ENCODE results near the gene RAB8B.

DNA sequence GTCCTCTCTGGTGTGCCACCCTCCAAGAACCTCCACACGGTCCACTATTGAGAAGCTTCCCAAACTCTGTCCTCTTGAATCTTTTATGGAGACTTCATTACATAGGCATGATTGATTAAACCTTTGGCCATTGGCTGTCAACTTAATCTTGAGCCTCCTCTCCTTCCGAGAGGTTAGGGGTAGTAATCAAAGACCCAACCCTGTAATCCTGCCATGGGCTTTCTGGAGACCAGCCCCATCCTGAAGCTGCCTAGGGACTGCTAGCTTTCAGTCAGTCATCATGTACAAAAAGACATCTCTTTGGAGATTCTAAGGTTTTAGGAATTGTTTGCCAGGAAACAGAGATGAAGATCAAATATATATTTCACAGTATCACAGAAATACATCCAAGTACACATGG, 125.0 kb downstream of the RAB8B start:
- TF ChIP-seq, protein P1, sequence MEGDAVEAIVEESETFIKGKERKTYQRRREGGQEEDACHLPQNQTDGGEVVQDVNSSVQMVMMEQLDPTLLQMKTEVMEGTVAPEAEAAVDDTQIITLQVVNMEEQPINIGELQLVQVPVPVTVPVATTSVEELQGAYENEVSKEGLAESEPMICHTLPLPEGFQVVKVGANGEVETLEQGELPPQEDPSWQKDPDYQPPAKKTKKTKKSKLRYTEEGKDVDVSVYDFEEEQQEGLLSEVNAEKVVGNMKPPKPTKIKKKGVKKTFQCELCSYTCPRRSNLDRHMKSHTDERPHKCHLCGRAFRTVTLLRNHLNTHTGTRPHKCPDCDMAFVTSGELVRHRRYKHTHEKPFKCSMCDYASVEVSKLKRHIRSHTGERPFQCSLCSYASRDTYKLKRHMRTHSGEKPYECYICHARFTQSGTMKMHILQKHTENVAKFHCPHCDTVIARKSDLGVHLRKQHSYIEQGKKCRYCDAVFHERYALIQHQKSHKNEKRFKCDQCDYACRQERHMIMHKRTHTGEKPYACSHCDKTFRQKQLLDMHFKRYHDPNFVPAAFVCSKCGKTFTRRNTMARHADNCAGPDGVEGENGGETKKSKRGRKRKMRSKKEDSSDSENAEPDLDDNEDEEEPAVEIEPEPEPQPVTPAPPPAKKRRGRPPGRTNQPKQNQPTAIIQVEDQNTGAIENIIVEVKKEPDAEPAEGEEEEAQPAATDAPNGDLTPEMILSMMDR (IDR thresholded peaks at IDR 0.05), result no peak
- TF ChIP-seq POLR2A (IDR thresholded peaks at IDR 0.05), result no peak

Measured in lower leg skin (tissue), 3 donors.